ENCODE results near the gene ACSL3.

ACSL3 gene

DNA sequence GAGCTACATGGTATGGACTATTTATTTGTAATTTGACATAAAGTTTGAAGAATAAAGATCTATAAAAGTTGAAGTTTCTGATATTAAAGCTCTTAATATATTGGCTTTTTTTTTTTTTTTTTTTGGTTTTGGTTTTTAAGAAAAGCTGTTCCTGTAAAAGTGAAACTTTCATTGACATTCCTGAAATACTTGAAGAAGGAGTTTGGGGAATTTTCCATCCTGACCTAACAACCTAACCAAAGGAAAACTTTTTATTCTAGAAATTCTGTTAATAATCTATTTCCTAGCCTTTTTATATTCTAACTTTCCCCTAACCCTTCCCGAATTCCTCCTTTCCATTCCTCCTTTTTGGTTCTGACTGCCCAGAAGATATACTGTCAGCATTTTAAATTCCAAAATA lies 83.7 kb downstream of the ACSL3 start:
- DNase-seq = no peak

DNA sequence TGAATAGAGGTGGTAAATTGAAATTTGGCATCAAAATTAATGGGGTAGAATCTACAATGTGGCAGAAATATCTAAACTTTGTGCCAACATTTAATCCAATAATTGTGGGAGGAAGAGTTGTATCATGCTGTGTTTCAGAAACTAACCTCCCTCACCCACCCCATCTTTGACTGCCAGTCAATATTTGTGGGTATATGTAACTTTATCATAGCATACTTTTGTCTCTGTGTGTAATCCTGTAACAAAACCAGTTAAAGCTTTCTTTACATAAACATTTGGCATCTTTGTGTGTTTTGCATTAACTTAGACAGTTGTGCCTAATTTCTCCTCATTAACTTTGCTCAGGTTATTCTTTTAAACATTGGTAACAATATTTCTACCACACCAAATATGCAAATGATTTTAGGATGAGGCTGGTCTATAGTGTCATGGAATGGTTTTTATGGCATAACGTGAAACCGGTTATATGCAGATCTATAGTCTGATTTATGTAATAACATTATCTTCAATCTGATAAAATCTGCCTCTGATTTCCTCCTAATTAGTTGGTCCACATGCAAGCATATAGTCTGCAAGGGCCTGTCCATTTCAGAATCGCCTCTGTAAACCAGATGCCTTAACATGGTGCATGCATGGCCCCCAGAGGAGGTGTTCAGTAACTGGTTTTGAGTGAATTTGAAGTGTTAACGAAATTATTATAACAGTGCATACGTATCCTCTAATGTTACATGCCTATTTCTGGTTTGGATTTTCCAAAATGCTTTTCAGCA lies 84.3 kb downstream of the ACSL3 start:
- no peak for DNase-seq

DNA sequence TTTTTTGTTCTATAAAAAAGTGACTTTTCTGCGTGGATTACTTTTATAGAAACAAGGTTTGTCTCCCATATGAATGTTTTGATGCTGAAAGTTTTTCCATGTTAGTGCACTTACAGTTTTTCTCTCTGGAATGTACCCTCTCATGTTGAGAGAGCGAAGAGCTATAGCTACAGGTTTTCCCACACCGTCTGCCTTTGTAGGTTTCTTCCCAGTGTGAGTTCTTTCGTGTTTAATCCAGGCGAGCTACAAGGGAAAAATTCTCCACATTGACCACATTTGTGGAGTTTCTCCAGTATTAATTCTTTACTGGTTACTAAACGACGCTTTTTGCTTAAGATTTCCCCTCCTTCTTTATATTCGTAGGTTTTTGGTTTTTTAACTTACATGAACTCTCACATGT lies 85.1 kb downstream of the ACSL3 start:
- no peak for DNase-seq

DNA sequence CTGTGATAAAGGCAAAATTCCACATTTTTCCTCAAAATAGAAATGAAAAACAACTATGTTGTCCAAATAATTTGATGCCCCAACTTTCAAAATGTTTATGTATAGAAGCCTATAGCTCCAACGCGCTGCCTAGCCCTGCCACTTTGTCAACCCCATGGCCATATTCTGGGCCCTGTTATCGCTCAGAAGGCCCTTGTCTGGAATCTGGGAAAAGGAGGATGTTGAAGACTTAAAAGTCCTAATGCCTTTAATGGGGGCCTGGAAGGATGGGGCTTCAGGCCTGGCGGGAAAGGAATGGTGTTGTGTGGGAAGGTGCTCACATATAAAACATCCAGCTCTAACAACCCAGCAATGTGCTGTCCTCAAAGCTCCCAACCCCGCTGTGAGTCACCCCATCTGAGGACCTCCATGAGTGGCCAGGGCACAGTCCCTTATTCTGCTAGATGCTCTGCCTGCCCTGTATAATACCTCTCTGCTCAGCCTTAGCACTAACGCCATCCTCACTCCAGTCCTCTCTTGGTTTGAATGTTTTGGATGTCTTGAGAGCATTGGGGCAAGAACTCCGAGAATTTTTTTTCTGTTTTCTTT lies 86.0 kb downstream of the ACSL3 start:
- no peak for DNase-seq

DNA sequence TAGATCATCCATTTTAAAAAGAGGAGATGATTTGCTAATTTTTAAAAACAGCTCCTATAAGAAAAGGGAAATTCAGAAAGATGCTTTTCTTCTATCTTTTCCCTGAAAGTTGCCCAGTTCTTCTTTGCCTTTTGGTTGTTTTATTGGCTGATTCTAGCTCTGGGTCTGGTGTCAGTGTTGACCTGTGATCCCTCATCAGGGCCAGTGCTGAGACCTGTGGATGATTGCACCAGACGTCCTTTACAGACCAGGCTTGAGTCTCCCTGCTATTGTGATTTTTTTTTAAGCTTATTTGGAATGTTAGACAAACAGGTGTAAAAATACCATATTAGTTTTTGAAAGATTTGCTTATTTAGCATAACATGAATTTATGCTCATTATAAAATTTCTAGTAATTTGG lies 88.2 kb downstream of the ACSL3 start:
- no peak for DNase-seq

DNA sequence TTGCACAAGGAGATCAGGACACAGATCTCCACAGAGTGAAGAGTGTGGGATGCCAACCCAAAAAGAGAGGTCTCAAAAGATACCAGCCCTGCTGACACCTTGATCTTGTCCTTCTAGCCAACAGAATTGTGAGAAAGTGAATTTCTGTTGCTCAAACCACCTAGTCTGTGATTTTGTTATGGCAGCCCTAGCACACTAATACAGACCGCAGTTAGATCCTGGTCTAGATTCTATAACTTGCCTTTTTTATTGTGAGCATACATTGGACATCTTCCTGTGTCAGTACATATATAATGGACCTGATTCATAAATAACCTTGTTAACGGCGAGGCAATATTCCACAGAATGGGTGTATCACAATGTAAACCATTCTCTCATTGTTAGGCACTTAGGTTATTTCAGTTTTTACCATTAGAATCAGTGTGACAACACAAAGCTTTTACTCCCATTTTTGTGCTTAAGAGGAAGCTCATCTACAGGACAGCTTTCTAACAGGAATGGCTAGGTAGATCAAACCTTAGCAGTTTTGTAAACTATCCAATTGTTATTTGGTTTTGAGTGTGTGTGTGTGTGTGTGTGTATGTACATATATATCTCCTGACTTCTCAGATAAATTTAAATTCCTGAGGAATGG lies 89.0 kb downstream of the ACSL3 start:
- DNase-seq = no peak

DNA sequence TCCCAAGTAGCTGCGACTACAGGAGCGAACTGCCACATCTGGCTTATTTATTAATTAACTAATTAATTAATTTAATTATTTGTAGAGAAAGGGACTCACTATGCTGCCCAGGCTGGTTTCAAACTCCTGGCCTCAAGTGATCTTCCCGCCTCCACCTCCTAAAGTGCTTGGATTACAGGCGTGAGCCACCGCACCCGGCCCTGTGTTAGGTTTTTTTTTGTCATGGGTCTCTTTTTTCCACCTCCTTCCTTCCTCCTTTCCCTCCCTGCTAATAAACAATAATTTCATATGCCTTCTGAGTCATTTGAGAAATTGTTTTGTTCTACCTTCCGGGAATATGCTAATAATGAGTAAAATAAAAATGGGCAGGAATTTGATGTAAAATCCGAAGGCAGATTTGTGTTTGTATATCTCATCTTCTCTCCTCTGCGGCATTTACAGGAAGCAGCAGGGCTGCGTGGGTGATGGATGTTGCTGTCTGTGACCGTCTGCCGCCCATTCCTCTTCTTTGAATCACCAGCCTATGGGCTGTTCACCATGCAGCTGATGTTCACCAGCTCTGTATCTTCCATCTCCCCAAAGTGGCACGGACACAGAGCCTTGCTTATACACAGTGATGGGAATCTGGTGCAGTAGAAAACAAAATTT lies 89.9 kb downstream of the ACSL3 start:
- DNase-seq = no peak

DNA sequence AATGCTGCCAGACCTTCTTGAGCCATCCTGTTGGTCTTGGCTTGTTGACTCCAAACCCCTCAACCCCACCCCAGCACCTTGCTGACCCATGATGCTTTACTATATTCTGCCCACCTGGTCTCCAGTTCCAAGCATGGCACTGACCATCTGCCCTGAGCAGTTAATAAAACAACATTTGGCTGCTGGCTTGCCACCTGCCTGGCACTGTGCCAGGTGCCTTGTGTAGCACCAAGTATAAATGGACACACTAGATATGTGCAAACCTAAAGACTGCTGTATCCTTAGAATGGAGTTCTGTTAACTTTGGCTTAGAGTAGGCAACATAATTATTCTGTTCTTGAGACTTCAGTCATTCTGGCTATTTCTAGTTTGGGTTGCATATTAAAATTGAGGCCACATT lies 91.4 kb downstream of the ACSL3 start:
- DNase-seq = no peak

DNA sequence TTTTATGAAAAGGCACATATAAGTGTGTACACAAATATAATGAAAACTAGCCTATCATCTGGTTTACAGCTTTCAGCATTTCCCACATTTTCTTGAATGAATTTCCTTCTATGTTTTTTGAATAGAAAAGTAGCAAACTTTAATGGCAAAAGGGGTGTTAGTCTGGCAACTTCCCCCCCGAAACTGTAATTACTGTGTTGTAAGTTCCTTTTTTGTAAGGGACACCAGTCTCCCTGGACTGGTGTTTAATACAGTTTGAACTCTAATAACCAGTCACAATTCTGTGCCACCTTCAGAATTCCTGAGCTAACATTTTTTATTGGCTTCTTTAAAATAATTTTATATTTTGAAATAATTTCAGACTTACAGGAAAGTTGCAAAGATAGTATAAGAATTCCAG lies 94.2 kb downstream of the ACSL3 start:
- no peak for DNase-seq

DNA sequence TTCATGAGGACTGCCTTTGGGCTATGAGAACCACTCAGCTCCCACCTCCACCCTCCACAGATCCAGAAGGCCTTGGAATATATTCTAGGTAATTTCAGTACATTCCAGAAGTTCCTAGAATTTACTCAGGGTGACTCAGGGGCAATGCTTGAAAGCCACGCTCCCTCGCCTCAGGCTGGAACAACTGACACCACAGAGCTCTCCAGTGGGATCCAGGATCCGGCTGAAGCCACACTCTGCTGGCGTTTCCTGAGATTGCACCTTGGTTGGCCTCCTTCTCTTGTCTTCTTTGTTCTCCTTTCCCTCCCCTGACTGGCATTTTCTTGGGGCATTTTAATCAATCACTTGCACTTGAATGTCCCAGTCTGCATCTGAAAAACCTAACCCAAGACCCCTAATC lies 98.5 kb downstream of the ACSL3 start:
- no peak for DNase-seq

DNA sequence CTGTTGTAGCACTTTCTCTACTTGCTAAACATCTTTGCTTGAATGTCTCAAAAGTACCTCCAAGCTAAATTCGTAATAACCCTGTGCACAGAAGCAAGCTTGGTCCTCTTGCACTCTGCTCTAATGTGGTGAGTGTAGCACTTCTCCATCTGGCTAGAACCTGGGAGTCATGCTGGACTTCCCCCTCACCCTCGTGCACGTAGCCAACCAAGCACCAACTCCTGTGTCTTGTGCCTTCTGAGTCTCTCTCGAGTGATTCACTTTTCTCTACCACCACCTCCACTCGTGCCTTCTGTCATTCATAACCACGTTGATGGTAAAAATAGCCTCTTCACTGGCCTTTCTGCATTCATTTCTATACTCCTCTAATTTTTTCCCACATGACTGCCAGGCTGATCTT lies 99.3 kb downstream of the ACSL3 start:
- no peak for DNase-seq

DNA sequence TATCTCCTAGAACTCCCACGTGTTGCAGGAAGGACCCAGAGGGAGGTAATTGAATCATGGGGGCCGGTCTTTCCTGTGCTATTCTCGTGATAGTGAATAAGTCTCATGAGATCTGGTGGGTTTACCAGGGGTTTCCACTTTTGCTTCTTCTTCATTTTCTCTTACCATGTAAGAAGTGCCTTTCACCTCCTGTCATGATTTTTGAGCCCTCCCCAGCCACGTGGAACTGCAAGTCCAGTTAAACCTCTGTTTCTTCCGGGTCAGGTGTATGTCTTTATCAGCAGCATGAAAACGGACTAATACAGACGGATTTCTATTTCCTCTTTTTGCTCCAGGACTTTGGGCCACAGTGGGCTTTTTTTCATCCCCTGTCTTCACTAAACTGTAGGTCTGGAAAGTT lies 102.8 kb downstream of the ACSL3 start:
- DNase-seq = no peak

DNA sequence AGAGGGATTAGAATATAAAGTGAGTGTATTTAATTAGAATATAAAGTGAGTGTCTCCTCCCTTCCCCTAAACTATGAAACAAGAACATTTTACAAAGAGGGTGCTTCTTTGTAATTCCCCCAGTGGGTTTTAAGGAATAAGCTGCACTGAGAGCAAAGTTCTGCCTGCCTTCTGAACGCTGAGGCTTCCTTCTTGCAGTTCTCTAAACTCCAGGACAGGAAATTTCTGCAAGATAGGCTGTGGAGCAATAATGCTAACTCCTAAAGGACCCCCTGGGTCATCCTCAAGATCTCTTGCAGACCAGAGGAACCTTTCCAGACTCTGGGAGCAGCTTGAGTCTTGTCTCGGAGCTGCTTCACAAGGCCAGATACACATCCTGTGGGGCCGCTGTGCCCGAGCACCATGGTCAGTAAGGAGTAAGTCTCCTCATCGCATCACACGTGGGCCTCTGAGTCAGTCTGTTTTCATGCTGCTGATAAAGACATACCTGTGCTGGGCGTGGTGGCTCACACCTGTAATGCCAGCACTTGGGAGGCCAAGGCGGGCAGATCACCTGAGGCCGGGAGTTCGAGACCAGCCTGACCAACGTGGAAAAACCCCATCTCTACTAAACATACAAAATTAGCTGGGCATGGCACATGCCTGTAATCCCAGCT lies 103.7 kb downstream of the ACSL3 start:
- DNase-seq = no peak

DNA sequence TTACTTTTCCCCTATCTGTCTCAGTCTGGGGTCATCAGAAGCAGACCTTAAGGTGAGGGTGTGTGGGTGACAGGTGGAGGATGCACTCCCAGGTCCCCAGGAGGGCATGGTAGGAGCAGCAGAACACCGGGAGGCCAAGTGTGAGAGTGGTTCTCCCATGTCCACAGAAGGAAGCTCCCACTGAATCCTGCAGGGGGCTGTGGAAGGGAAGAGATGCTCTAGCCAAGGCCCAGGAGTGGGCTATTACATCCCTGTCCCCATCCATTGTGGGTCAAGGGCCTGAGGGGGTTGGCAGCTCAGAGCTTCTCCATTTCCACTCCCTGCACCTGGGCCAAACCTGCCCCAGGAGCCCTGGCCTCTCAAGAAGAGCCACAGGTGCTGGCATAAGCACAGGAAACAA lies 104.7 kb downstream of the ACSL3 start:
- no peak for DNase-seq

DNA sequence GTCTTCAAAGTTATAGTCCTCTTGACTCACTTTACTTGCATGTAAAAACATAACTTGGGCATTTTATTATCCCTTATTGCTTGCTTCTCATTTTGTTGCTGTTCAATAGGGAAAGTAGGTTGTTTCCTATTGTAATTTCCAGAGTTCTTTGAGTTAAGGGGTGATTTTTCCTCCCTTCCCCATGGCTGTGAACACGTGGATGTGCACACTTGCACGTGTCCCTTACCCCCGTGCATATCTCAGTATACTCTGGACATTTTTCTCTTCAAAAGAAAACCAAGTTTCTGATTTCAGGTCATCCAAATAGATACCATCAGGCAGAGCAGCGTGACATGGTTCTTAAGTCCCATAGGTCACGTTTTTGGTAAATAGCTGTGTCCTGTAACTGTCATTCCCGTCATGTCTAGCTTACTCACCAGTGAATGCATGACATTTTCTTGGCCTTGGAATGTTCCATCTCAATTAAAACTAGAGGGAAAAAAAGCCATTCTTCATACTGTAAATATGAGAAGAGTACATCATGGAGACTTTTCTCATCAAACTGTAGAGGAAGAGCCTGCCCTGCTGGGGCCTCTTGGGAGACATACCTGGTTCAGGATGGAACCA lies 107.8 kb downstream of the ACSL3 start:
- DNase-seq = no peak

DNA sequence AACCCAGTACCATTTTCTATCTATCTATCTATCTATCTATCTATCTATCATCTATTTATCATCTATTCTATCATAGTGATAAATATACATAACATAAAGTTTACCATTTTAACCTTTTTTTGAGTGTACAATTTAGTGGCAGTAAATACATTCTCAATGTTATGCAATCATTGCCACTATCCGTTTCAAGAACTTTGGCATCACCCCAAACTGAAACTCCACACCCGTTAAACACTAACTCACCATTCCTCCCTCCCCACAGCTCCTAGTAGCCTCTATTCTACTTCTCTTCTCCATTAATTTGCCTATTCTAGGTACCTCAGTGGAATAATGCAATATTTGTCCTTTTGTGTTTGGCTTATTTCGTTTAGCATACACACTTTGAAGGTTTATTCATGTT lies 108.7 kb downstream of the ACSL3 start:
- no peak for DNase-seq

DNA sequence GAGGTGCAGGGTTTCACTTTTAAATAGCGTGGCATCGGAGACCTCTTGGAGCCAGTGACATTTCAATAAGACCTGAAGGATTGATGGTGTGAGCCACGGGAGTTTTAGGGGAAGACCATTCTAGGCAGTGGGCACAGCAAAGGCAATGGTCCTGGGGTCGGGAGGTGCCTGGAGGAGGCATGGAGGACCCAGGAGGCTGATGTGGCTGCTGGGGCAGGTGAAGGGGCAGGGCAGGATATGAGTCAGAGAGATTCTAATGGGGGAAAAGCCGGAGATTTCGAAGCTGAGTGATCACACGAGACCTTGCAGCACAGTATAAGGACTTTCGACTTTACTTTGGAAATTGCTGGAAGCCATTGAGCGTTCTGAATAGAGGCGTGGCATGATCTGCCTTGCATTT lies 111.6 kb downstream of the ACSL3 start:
- DNase-seq = no peak

DNA sequence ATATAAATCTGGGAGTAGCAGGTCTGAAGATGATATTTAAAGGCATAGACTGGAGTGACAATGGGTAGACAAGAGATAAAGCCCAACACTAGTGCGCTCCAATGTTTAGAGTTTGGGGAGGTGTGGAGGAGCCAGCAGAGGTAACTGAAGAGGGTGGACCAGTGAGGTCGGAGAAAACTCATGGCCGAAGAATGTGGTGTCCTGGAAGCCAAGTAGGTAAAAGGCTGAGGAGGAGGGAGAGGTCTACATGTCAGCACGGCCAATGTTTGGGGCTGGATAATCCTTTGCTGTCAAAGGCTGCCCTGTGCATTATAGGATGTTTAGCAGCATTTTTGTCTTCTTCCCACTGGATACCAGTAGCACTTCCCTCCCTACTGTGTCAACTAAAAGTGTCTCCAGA lies 112.4 kb downstream of the ACSL3 start:
- DNase-seq = no peak

DNA sequence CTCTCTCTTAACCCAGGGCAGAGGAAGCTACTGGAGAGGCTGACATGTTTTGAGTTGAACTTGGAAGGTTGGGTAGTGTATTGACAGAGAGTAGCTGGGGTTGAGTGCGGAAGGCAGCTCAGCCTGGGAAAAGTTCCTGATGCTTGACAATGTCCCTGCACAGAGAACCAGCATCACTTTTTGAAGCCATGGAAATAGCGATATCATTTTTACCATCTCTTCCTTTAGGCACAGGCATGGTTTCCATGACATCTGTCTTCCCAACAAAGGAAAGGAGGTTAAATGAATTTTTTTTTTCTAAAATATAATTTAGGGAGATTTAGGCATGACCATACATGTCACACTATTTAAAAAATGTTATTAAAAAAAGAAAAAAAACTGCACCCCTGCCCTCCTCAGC lies 112.9 kb downstream of the ACSL3 start:
- no peak for DNase-seq

DNA sequence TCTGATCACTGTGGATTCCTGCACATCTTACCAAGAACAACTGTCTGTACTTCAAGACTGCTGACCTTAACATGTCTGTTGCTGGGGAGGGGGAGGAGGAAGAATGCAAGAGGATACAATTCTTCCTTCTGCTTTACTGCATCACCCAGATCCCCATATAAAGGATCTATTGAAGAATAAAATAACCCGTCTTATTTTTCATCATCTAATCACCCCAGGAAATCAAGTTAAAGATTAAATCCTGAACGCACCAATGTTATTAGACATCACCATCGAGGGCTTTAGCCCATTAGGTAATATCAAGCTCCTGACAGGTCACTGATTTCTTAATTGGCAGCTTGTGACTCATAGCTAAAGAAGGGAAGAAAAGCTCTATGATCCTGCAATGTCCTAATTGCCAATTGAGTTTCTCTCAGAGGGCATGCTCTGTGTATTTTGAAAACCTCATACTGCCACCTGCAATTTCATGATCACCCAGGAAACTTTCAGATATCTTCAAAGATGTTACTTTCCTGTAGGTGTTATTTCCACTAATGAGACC lies 115.8 kb downstream of the ACSL3 start:
- no peak for DNase-seq

DNA sequence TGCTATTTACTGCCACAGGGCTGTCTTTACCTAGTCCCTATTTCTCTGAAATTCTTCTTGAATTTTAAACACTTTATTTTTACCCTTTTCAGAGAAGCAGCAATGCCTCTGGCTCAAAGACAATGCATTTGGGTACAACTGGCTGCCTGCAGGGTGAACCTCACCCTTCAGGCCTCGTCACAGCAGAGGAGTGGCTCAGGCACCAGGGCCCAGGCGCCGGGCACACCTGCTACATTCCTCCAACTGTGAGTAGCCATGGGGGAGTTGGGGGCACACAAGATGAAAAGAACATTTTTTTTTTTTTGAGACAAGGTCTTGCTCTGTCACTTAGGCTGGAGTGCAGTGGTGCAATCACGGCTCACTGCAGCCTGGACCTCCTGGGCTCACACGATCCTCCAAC lies 116.3 kb downstream of the ACSL3 start:
- DNase-seq = no peak

DNA sequence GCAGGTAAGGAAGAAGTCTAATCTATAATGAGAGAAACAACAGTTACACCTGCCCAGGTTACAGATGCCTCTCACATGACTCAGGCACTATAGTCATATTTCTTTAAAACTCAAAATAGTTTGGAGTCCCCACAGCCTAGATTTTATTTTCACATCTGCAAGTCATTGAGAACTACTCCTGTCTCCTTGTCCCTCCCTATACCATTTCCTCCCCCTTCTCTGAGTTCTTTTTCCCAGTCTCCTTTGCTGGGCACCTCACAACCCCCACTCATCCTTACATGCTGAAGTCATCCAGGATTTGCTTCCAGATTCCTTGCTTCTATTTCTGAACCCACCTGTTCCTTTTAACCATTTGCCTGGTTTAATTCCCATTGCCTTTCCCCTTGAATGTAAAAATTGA lies 118.0 kb downstream of the ACSL3 start:
- DNase-seq = no peak

DNA sequence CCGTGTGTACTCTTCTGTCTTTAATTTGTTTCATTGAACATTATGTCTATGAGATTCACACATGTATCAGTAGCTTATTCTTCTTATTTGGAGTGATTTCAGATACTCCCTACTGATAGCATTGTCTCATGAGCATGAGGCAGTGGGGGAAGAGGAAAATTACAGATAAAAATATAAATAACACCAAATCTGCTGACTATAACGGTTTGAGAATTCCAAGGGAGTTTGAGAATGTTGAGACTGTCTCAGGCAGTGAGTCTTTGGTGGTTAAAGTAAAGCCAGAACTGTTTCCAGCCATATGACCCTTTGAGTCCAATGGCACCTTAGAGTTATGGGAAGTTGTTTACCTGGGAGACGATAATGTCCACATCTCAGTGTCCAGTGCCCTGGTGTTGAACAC lies 118.6 kb downstream of the ACSL3 start:
- no peak for DNase-seq
